ENCODE measurements around the gene DTD1.

Gene DTD1

DNA sequence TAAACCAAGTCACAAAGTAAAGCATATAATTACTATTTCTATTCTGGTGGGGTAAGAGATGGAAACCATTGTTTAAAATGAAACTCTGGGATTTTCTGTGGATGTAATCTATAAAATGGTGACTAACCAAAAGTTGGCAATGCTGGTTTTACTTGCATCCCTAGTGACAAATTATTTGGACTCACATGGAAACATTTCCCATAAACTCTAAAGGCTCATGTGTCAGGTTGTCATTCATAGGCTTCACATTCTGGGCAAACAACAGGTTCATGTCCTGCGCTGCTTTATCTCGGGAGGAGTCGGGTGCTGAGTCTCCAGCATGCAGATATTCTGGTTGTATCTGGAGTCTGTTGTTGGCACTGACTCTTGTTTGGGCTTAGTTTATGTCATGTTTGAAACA, 127.7 kb downstream of the DTD1 start:
- DNase-seq, result no peak

GRCh38 chr20:18717062-18717461, 129.2 kb downstream of the DTD1 start:
- no peak for DNase-seq

GRCh38 chr20:18718129-18718528, 130.3 kb downstream of the DTD1 start:
- DNase-seq, result no peak

- DNase-seq, result no peak
These were observed 131.6 kb downstream of the DTD1 start for GRCh38 chr20:18719426-18719825.

DNA sequence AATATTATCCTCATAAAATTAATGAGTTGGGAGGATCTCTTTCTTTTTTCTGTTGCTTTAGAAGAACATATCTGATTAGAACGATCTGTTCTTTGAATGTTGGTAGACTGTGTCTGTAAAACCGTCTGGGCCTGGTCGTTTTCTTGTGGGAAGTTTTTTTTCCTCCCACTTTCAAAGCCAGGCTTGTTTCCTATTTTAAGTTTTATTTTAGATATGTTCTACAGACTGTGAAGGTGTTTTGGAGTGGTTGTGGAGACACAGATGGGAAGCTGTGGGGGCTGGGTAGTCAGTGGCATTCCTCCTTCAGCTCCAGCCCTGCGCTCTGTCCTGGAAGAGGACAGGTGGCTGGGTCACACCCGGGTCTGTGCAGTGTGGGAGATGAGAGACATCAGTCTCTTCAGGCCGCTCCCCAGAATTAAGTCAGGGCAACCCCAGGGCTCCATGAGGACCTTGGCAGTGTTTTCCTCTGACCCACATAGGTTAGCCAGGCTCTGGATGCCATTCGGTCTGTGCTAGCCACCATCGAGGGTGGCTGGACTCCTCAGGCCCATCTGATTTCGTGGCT, 133.8 kb downstream of the DTD1 start:
- DNase-seq, result no peak

DNA sequence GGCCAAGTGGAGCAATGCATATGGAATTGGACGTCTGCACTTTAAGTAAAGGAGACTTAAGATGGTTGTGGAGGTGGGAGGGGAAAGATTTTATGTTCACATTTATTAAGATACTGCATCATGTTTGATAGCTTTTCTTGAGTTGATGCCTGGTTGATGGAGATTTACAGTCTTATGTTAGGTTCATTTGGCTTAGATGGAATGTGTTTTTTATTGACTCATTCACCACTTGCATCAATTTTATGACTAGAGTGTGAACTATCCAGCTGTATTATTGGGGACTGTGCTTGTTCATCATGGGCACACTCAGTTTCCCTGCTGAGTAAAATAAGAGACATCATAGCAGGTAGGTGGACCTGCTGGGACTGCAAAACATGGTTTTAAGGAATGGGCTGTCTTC, 134.5 kb downstream of the DTD1 start:
- DNase-seq, result no peak

GRCh38 chr20:18724077-18724476, 136.2 kb downstream of the DTD1 start:
- DNase-seq, result no peak

DNA sequence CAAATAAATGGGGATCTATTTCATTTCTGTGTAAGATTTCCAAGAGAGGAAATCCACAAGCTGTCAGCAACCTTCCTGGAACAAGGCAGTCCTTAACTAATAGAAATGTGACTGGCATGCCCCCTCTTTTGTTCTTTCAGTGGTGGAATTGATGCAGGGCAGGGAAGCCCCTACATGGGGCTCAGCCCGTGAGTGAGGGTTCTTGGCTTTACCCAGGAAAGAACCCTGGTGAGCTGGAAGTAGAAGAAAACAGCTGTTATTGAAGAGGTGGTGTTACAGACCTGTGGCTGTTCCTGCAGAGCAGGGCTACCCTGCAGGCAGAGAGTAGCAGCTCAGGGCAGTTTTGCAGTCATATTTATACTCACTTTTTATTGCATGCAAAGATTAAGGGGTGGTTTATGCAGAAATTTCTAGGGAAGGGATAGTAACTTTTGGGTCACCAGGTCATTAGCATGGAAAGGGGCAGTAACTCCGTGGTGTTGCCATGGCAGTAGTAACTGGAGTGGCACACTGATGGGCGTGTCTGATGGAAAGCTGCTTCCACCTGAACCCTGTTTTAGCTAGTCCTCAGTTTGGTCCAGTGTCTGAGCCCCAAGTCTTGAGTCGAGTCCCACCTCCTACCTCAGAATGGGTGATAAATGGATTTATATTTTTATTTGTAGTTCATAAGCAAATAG, 137.1 kb downstream of the DTD1 start:
- no peak for DNase-seq

GRCh38 chr20:18727032-18727508, 139.2 kb downstream of the DTD1 start:
- no peak for DNase-seq

DNA sequence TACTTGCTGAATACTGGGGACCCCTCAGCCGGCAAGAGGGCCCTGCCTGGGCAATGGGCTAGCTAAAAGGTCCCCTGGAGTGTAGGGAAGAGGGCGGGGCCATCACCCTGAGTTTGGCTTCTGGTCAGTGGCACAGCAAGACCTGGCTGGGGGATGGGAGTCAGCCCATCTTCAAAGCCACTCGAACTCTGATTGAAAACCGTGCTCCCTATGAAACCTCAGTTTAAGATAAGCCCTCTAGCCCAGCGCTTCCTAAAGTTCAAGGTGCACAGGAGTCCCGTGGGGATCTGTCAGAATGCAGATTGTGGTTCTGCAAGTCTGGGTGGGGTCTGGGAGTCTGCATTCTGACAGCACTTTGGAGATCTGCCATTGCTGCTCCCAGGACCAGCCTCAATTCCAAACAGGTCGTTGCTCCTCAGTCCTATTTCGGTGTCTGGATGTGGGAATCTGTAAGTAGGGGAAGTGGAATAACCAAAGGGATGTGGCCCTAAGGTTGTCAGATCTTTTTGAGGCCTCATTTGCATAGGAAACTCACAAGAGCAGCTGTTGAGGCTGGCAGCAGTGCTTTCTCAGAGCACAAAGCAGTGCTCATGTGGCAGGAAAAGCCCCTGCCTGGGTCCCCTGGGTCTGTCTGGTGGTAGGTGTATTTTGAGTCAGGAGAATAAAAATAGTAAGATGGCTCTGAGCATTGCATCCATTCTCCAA, 140.5 kb downstream of the DTD1 start:
- no peak for DNase-seq

GRCh38 chr20:18728870-18729224, 141.0 kb downstream of the DTD1 start:
- DNase-seq, result no peak

DNA sequence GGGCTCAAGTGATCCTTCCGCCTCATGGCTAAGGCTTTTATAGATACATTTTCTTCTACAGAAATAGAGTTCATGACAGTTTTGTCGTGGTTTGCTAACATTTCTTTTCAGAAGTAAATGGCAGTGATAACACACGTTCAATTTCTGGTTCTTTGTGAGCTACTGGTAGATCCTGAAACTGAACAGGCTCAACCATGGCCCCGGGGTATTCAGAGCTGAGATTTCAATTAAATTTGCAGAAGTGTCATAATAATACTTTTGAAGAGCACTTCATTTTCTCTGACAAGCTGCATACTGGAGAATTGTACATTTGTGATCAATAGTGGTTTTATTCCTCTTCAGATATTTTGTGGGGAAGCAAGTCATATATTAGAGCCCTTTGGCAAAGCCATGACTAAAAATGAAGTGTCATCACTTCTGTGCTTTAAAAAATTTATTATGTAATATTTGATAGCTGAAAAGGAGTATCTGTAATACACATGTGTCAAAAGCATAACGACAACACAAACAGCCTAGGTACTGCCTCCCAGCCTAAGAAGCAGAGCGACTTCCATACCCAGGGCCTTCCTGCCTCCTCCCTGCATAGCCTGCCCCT, 141.5 kb downstream of the DTD1 start:
- no peak for DNase-seq

DNA sequence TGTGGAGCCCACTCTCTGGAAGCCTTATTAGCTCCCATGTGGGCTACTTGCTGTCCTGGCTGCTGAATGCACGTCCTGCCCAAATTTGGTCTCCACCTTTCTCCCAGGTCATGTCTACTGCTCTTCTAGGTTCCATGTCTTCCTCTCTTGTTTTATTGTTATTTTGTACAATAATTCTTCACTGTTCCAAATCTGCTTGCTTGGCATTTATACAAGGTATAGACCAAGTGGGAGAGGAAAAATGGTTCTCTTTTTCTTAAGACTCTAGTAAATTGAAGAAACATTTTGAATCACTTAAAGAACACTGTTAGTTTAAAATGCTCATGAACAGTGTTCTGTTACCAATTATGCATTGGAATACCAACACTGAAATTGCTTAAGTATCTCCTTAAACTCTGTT, 144.1 kb downstream of the DTD1 start:
- no peak for DNase-seq

DNA sequence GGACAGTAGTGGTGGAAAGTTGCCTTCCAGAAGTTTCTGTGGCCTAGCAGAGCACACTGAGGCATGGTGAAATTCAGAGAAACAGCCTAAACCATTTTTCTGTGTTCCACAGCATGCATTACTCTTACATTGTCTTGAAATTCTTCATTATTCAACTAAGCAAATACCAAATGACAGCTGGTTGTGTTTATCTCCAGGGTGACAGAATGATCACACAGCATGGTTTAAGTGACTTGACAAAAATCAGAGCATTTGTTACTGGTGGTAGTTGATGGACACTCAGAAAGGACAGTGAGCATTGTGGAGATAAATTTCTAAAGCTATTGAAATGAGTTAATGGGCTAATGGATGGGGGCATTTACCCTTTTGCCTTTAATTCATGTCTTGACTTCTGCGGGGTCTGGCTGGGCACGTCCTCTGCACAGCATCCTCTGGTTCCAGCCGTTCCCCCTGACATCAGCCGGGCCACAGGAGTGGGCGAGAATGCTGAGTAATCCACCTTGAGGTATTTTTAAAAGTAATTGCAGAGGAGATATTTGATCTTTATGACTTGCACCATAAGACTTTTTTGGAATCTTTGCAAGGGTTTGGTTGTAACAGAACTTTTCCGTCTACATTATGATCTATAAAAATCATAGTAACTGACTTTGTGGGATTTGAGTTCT, 146.8 kb downstream of the DTD1 start:
- DNase-seq, result no peak

- DNase-seq, result no peak
These were observed 149.3 kb downstream of the DTD1 start for GRCh38 chr20:18737140-18737539.

DNA sequence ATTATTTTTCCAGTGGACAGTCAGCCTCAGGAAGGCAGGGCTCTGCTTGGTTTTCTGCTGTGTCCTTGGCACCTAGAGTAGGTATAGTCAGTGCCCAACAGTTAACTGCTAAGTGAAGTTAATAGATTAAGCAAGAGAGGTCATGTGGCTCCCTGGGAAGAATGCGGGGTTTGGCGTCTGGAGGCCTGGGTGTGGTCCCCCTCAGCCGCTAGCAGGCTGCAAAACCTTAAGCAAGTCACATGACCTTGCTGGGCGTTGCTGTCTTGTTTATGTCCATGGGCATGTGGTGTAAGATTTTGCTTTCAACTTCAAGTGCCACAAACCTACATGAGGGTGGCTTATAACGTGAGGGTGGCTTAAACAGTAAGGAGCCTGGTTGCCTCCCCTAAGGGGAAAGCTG, 150.2 kb downstream of the DTD1 start:
- no peak for DNase-seq

GRCh38 chr20:18738888-18739287, 151.0 kb downstream of the DTD1 start:
- DNase-seq, result no peak

- DNase-seq, result no peak
These were observed 151.9 kb downstream of the DTD1 start for GRCh38 chr20:18739751-18740166.

- DNase-seq, result no peak
These were observed 152.9 kb downstream of the DTD1 start for GRCh38 chr20:18740726-18741125.

DNA sequence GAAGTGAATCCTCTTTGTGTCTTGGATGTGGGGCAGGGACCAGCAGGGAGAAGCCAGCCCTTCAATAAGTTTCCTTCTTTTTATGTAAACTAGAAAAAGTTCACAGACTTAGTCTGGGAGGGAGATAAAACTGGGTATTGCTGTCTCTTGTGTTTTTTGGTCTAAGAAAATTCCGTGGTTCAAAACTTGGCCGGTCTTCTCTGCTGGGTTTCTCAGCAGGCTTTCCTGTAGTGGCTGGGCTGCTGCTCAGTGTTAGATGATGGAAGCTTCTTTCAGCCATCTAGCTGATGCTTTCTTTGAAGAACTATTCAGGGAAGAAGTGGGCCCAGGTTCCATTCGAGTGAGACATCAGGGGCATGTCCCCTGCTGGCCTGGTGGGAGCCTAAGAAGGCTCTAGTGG, 155.0 kb downstream of the DTD1 start:
- DNase-seq, result no peak

- DNase-seq, result no peak
These were observed 156.0 kb downstream of the DTD1 start for GRCh38 chr20:18743665-18744440.

GRCh38 chr20:18747090-18747489, 159.2 kb downstream of the DTD1 start:
- DNase-seq, result no peak

- no peak for DNase-seq
These were observed 161.1 kb downstream of the DTD1 start for GRCh38 chr20:18748987-18749386.

All from stimulated activated CD4-positive, alpha-beta T cell treated with anti-CD3 and anti-CD28 coated beads, Interleukin-4, amount 100 ng/mL, for 4 hours (primary cell).